K562 (cell line): ENCODE results near the gene CRYBG2. TPM values are rescaled to one million over a fixed set of nuclear protein-coding genes. Genes with fewer than 3 reads are reported as not detected.

Experiments used
- ATF7 ChIP-seq: fragments of 450-650 bp; IDR thresholded peaks from 2 replicates; pipeline ENCODE4 v1.7.1; 2014; ENCODE audit warnings: mild to moderate bottlenecking, moderate library complexity
- BCOR ChIP-seq: fragments of 450-650 bp; IDR thresholded peaks from 2 replicates; pipeline ENCODE4 v1.6.1; 2016
- BDP1 ChIP-seq: IDR thresholded peaks from 3 replicates; pipeline ENCODE4 v1.6.1; 2011; ENCODE audit not compliant: insufficient read length, insufficient read depth
- CEBPB ChIP-seq: fragments of 450-650 bp; IDR thresholded peaks from 2 replicates; pipeline ENCODE4 v1.6.1; 2016; ENCODE audit warnings: missing genetic modification characterization, missing compliant biosample characterization
- DMBX1 ChIP-seq: fragments of 250-450 bp; sonication (Bioruptor Pico); IDR thresholded peaks from 2 replicates; pipeline ENCODE4 v1.8.0; 2022; ENCODE audit warnings: inconsistent platforms, mild to moderate bottlenecking, moderate library complexity, borderline replicate concordance
- ERF ChIP-seq: fragments of 450-650 bp; formaldehyde crosslinking; IDR thresholded peaks from 2 replicates; pipeline ENCODE4 v1.4.0; 2020; ENCODE audit warnings: mild to moderate bottlenecking, mixed read lengths
- FOXA3 ChIP-seq, 2 experiments: fragments of 450-650 bp in 1 of 2; sonication (generic) in 1 of 2; formaldehyde crosslinking; IDR thresholded peaks in 1 of 2; conservative IDR thresholded peaks in 1 of 2; 2 replicates each; pipeline versions ENCODE4 v1.4.0 to v1.8.0; 2020 to 2022; ENCODE audit warnings: mild to moderate bottlenecking in 2 of 2, missing genetic modification reagents in 1 of 2
- FOXJ2 ChIP-seq: fragments of 200-800 bp; sonication (Bioruptor generic); IDR thresholded peaks from 2 replicates; pipeline ENCODE4 v1.6.1; 2016; ENCODE audit warnings: missing genetic modification characterization, missing compliant biosample characterization
- HDGF ChIP-seq: fragments of 450-650 bp; IDR thresholded peaks from 2 replicates; pipeline ENCODE4 v1.6.1; 2016
- HIVEP1 ChIP-seq: fragments of 250-450 bp; sonication (Bioruptor Pico); IDR thresholded peaks from 2 replicates; pipeline ENCODE4 v1.4.0; 2020; ENCODE audit warnings: mild to moderate bottlenecking
- HNRNPL ChIP-seq: fragments of 200-400 bp; formaldehyde crosslinking; IDR thresholded peaks from 2 replicates; pipeline ENCODE4 v1.6.1; 2017; ENCODE audit warnings: low read depth, mild to moderate bottlenecking, low read length
- KLF13 ChIP-seq: fragments of 450-650 bp; IDR thresholded peaks from 2 replicates; pipeline ENCODE4 v1.6.1; 2016; ENCODE audit warnings: missing genetic modification characterization, low read depth, mild to moderate bottlenecking, missing compliant biosample characterization, moderate library complexity, borderline replicate concordance
- L3MBTL2 ChIP-seq: fragments of 450-650 bp; IDR thresholded peaks from 2 replicates; pipeline ENCODE4 v1.6.1; 2016; ENCODE audit warnings: mild to moderate bottlenecking, moderate library complexity
- MAFF ChIP-seq: IDR thresholded peaks from 2 replicates; pipeline ENCODE4 v1.6.1; 2012; ENCODE audit warnings: low read length, improper control_type of control experiment
- MCM7 ChIP-seq, 2 experiments: fragments of 450-650 bp; IDR thresholded peaks; 2 replicates each; pipeline ENCODE4 v1.6.1; 2016 to 2018
- PRMT5 ChIP-seq: sonication (generic); formaldehyde crosslinking; IDR thresholded peaks from 2 replicates; pipeline ENCODE4 v1.5.0; 2020; ENCODE audit warnings: missing genetic modification reagents
- RBM25 ChIP-seq: fragments of 200-400 bp; formaldehyde crosslinking; IDR thresholded peaks from 2 replicates; pipeline ENCODE4 v1.6.1; 2018; ENCODE audit warnings: low read length, low read depth, moderate library complexity; ENCODE audit not compliant: severe bottlenecking
- SMARCA5 ChIP-seq: fragments of 450-650 bp; IDR thresholded peaks from 2 replicates; pipeline ENCODE4 v1.6.1; 2016
- SPI1 ChIP-seq: IDR thresholded peaks from 2 replicates; pipeline ENCODE4 v1.6.1; 2011; ENCODE audit warnings: low read depth, low read length, control low read depth, borderline replicate concordance
- STAT5A ChIP-seq: IDR thresholded peaks from 2 replicates; pipeline ENCODE4 v1.6.1; 2012; ENCODE audit warnings: low read length, inconsistent platforms, borderline replicate concordance
- STAT5B ChIP-seq: fragments of 250-450 bp; sonication (Bioruptor Pico); IDR thresholded peaks from 2 replicates; pipeline ENCODE4 v1.8.0; 2021; ENCODE audit warnings: mild to moderate bottlenecking, inconsistent platforms
- U2AF2 ChIP-seq: fragments of 200-400 bp; formaldehyde crosslinking; optimal IDR thresholded peaks from 2 replicates; pipeline ENCODE3; 2017; ENCODE audit warnings: low read depth, mild to moderate bottlenecking, low read length
- ZFP30 ChIP-seq: fragments of 250-450 bp; sonication (Bioruptor Pico); IDR thresholded peaks from 2 replicates; pipeline ENCODE4 v1.8.0; 2022; ENCODE audit warnings: moderate library complexity, mild to moderate bottlenecking, inconsistent platforms, borderline replicate concordance
- ZNF124 ChIP-seq: sonication (generic); formaldehyde crosslinking; IDR thresholded peaks from 2 replicates; pipeline ENCODE4 v1.8.1; 2022; ENCODE audit warnings: missing genetic modification reagents
- ZNF143 ChIP-seq: sonication (generic); formaldehyde crosslinking; IDR thresholded peaks from 2 replicates; pipeline ENCODE4 v1.9.0; 2022; ENCODE audit warnings: mild to moderate bottlenecking, missing genetic modification reagents
- ZNF165 ChIP-seq: fragments of 250-450 bp; sonication (Bioruptor Pico); IDR thresholded peaks from 2 replicates; pipeline ENCODE4 v1.4.0; 2020; ENCODE audit warnings: borderline replicate concordance
- ZNF197 ChIP-seq: fragments of 200-800 bp; sonication (Bioruptor generic); IDR thresholded peaks from 2 replicates; pipeline ENCODE4 v1.6.1; 2016; ENCODE audit warnings: low read depth, missing genetic modification characterization, missing compliant biosample characterization
- ZNF3 ChIP-seq: fragments of 250-450 bp; sonication (Bioruptor Pico); IDR thresholded peaks from 2 replicates; pipeline ENCODE4 v1.5.0; 2021; ENCODE audit warnings: mild to moderate bottlenecking, moderate library complexity
- ZNF431 ChIP-seq: sonication (generic); formaldehyde crosslinking; IDR thresholded peaks from 2 replicates; pipeline ENCODE4 v1.8.0; 2022; ENCODE audit warnings: mild to moderate bottlenecking, missing genetic modification reagents
- ZZZ3 ChIP-seq: fragments of 450-650 bp; IDR thresholded peaks from 2 replicates; pipeline ENCODE4 v1.6.1; 2016; ENCODE audit warnings: antibody characterized with exemption, mild to moderate bottlenecking, moderate library complexity
- polyA plus RNA-seq, 8 experiments: library from polyadenylated mRNA; depleted of rRNA in 4 of 8; stranded (reverse) in 5 of 8; unstranded in 3 of 8; fragments of >200 nt; fragmentation: Nextera tagmentation in 2 of 8; fragmentation: Illumina TruSeq in 1 of 8; extraction: Ambion mirVana in 2 of 8; extraction: Trizol in 1 of 8; gene quantifications; 2 replicates each; pipeline versions ENCODE4 v1.2.1 to v1.2.3, GENCODE V29; 2011 to 2014; ENCODE audit warnings: inconsistent platforms in 1 of 8, missing spikeins in 1 of 8
- total RNA-seq, 7 experiments: library from RNA; depleted of rRNA in 6 of 7; stranded (reverse); fragments of >200 nt in 6 of 7; fragmentation: Illumina TruSeq in 2 of 7; extraction: Trizol in 2 of 7; gene quantifications; 2 replicates each; pipeline versions ENCODE4 v1.2.1 to v1.2.3, GENCODE V29; 2011 to 2021; ENCODE audit warnings: low replicate concordance in 1 of 7
- TF ChIP-seq, protein P1 (sequence below): sonication (generic); formaldehyde crosslinking; IDR thresholded peaks from 2 replicates; pipeline ENCODE4 v1.8.0; 2022; ENCODE audit warnings: mild to moderate bottlenecking, missing genetic modification reagents
- TF ChIP-seq, protein P2 (sequence below): fragments of 250-450 bp; sonication (Bioruptor Pico); IDR thresholded peaks from 2 replicates; pipeline ENCODE4 v1.8.0; 2021; ENCODE audit warnings: moderate library complexity, mild to moderate bottlenecking, inconsistent platforms

CRYBG2 gene
- total and polyA plus RNA-seq, 9 of the 15 experiments (the other 6 are each of a cell fraction or from before 2014, with no cell fraction given), result 0.39 to 8.5 (median 3.7) TPM

DNA sequence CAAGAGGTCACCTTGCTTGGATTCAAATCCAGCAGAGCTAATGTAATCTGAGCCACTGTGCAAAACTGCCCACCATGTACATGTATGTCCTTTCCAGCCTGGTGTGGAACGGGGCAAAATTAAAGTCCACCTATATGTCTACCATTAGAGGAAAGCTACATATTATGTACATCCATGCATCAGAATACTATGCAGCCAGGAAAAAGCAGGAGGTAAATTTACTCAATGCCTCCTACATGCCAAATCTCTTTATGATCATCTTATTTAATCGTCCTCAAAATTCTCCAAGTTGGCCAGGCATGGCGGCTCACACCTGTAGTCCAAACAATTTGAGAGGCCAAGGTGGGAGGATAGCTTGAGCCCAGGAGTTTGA lies 24.9 kb upstream of the CRYBG2 start (continued):
- TF ChIP-seq, protein P1, sequence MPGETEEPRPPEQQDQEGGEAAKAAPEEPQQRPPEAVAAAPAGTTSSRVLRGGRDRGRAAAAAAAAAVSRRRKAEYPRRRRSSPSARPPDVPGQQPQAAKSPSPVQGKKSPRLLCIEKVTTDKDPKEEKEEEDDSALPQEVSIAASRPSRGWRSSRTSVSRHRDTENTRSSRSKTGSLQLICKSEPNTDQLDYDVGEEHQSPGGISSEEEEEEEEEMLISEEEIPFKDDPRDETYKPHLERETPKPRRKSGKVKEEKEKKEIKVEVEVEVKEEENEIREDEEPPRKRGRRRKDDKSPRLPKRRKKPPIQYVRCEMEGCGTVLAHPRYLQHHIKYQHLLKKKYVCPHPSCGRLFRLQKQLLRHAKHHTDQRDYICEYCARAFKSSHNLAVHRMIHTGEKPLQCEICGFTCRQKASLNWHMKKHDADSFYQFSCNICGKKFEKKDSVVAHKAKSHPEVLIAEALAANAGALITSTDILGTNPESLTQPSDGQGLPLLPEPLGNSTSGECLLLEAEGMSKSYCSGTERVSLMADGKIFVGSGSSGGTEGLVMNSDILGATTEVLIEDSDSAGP (CRISPR knock-in tag), result no peak
- TF ChIP-seq RBM25 (peak; percentile 93), CEBPB (no peak), ERF (CRISPR knock-in tag) (no peak), ZNF197 (CRISPR knock-in tag) (peak; percentile 50; the same call in 1 of the 2 replicates), FOXA3 (CRISPR knock-in tag; conservative IDR thresholded peaks at IDR 0.05 in 1 of 2, IDR thresholded peaks at IDR 0.05 in 1 of 2) (peak in 1 of 2 experiments; percentile 0; a peak in 1 of 4 replicates), FOXJ2 (tag) (no peak), KLF13 (tag) (no peak), ZNF3 (CRISPR knock-in tag) (no peak), BCOR (peak; percentile 92), ZNF431 (CRISPR knock-in tag) (no peak), SMARCA5 (peak; percentile 92; the same call in 1 of the 2 replicates), ZNF143 (peak; percentile 46; the same call in 1 of the 2 replicates), SPI1 (no peak), STAT5A (no peak), MCM7 (IDR thresholded peaks at IDR 0.05) (no peak), ZNF165 (no peak), ZNF124 (CRISPR knock-in tag) (no peak), ZZZ3 (no peak; the same call in 1 of the 2 replicates), BDP1 (no peak), ATF7 (no peak), HDGF (no peak), HIVEP1 (CRISPR knock-in tag) (0 out of 2 replicates have a peak, but pooled peaks have one; percentile 0), ZFP30 (CRISPR knock-in tag) (no peak), STAT5B (CRISPR knock-in tag) (no peak), HNRNPL (no peak), DMBX1 (no peak), MAFF (no peak), L3MBTL2 (no peak), U2AF2 (no peak), PRMT5 (CRISPR knock-in tag) (no peak)
- TF ChIP-seq, protein P2, sequence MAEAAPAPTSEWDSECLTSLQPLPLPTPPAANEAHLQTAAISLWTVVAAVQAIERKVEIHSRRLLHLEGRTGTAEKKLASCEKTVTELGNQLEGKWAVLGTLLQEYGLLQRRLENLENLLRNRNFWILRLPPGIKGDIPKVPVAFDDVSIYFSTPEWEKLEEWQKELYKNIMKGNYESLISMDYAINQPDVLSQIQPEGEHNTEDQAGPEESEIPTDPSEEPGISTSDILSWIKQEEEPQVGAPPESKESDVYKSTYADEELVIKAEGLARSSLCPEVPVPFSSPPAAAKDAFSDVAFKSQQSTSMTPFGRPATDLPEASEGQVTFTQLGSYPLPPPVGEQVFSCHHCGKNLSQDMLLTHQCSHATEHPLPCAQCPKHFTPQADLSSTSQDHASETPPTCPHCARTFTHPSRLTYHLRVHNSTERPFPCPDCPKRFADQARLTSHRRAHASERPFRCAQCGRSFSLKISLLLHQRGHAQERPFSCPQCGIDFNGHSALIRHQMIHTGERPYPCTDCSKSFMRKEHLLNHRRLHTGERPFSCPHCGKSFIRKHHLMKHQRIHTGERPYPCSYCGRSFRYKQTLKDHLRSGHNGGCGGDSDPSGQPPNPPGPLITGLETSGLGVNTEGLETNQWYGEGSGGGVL, result 0 out of 2 replicates have a peak, but pooled peaks have one; percentile 1
